Bronchus fibroblast of lung (primary cell): ENCODE measurements around the gene EID2. TPM values are rescaled to one million over a fixed set of nuclear protein-coding genes. Genes with fewer than 3 reads are reported as not detected.

Experiments used
- total RNA-seq: library from RNA; depleted of rRNA; stranded (reverse); fragments of >200 nt; gene quantifications from 2 replicates; pipeline ENCODE4 v1.2.3, GENCODE V29; 2015

EID2 gene, protein sequence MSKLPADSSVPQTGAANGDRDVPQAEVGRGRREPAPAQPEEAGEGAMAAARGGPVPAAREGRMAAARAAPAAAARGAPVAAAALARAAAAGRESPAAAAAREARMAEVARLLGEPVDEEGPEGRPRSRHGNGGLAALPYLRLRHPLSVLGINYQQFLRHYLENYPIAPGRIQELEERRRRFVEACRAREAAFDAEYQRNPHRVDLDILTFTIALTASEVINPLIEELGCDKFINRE
- 13.1 and 13.4 TPM in 2 replicates for total RNA-seq

DNA sequence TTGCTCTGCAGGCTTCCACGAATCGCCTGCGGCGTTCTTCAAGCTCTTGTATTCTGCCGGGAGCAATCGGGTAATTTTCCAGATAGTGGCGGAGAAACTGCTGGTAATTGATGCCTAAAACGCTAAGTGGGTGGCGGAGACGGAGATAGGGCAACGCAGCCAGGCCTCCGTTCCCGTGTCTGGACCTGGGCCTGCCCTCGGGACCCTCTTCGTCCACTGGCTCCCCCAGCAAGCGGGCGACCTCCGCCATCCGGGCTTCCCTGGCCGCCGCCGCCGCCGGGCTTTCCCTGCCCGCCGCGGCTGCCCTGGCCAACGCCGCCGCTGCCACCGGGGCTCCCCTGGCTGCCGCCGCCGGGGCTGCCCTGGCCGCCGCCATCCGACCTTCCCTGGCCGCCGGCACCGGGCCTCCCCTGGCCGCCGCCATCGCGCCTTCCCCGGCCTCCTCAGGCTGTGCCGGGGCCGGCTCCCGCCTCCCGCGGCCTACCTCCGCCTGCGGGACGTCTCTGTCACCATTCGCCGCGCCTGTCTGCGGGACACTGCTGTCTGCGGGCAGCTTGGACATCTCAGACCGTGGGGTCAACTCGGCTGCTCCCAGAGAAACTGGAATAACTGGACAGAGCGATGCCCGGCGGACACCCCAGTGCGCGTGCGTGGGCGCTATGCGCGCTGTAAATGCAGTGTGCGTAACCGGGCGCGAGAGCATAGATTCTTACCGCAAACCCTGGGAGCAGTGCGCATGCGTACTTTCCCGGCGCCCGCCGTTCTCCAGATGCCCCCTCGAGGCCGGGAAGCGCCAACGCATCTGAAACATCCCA lies at the start of gene EID2:
Gene EID2 (minus strand): TSS at position 644 of the 815 bp plus-strand sequence. CDS start 82 bp downstream, at position 562.

DNA sequence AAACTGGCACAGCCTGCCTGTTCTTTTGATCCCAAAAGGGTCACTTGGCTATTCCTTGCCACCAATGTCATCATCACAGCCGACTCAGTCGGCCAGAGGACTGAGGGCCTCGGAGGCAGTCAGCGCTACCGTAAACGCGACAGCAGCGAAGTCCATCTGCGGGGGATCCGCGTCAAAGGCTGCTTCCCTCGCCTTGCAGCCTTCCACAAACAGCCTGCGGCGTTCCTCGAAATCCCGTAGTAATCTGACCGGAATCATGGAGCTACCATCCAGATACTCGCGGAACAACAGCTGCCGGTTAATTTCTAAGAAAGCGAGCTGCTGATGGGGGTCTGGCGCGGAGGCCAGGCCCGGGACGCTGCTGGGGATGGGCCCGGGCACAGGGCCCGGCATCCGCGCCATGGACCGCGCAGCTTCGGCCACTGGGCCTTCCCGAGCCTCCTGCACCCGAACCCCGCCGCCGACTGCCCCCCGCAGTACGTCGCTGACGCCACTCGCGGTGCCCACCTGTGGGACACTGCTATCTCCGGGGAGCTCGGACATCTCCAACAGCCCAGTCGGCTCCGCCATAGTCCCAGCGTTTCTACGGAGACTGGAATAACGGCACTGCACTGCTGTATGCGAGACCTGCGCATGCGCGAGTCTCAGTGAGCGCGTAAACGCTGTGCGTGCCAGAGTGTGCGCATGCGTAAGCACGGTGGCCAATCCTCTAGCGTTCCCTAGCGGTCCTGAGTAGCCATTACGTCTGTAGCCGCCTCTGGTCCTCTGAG lies 7.5 kb downstream of the EID2 start, which contains the start of gene EID2B:
Gene EID2B (minus strand): TSS at position 620 of the 770 bp plus-strand sequence. CDS start 50 bp downstream, at position 570.

GRCh38 chr19:39514840-39515550 lies 25.0 kb downstream of the EID2 start, which contains the start of gene SELENOV:
Gene SELENOV (plus strand): TSS chr19:39515139. CDS start chr19:39515213, 74 bp downstream.

GRCh38 chr19:39498798-39499642 lies 40.9 kb downstream of the EID2 start, which contains the start of gene DLL3:
Gene DLL3 (plus strand): TSS chr19:39498947. CDS start chr19:39498975, 28 bp downstream.

Other genes with a start within 250 kb of the EID2 start
- gene IFNL1, start 243.8 kb downstream of the EID2 start, total RNA-seq: not detected in 2 replicates
- gene LRFN1, start 219.3 kb downstream of the EID2 start, total RNA-seq: 0.30 and 0.67 TPM in 2 replicates
- 1.0 and 2.7 TPM in 2 replicates for gene GMFG, start 204.1 kb downstream of the EID2 start, total RNA-seq
- 55.0 and 58.2 TPM in 2 replicates for gene SAMD4B, start 197.7 kb downstream of the EID2 start, total RNA-seq
- gene PAF1, start 149.1 kb downstream of the EID2 start, total RNA-seq: 55.2 and 61.9 TPM in 2 replicates
- gene MED29, start 148.8 kb downstream of the EID2 start, total RNA-seq: 26.4 and 34.3 TPM in 2 replicates
- gene ZFP36, start 133.3 kb downstream of the EID2 start, total RNA-seq: 35.8 and 38.3 TPM in 2 replicates
- 11.7 and 15.5 TPM in 2 replicates for gene PLEKHG2, start 127.5 kb downstream of the EID2 start, total RNA-seq
- 1,802 and 2,514 TPM in 2 replicates for gene RPS16, start 104.2 kb downstream of the EID2 start, total RNA-seq
- 57.0 and 63.8 TPM in 2 replicates for gene SUPT5H, start 94.6 kb downstream of the EID2 start, total RNA-seq
- 134 and 139 TPM in 2 replicates for gene TIMM50, start 59.3 kb downstream of the EID2 start, total RNA-seq
- gene DLL3, start 41.2 kb downstream of the EID2 start, total RNA-seq: 0.67 and 1.3 TPM in 2 replicates
- gene SELENOV, start 25.0 kb downstream of the EID2 start, total RNA-seq: not detected in 2 replicates
- gene EID2B, start 7.3 kb downstream of the EID2 start, total RNA-seq: 3.4 and 3.9 TPM in 2 replicates
- not detected in 2 replicates for gene LGALS13, start 62.4 kb upstream of the EID2 start, total RNA-seq
- gene LGALS16, start 115.8 kb upstream of the EID2 start, total RNA-seq: not detected in 2 replicates
- not detected in 2 replicates for gene LGALS14, start 164.3 kb upstream of the EID2 start, total RNA-seq
- gene CLC, start 197.9 kb upstream of the EID2 start, total RNA-seq: not detected in 2 replicates
- gene LEUTX, start 238.7 kb upstream of the EID2 start, total RNA-seq: not detected in 2 replicates